ENCODE data around the gene UNC13C.

UNC13C gene

GRCh38 chr15:54585063-54585462 is 606.8 kb downstream of the UNC13C start:
- Histone ChIP-seq H3K27ac (no peak overlapping the region), H3K4me1 (ENCODE audit: low read depth, poor library complexity, severe bottlenecking) (peaks cover 71% of the 10 kb centered on the region), H3K79me2 (ENCODE audit: insufficient read depth, low read depth) (peaks cover 61% of the 10 kb centered on the region; the same call in 1 of the 2 replicates), H3K27me3 (ENCODE audit: insufficient read depth, low read depth) (no peaks in the 10 kb centered on the region), H2AFZ (ENCODE audit: low read depth) (no peak overlapping the region), H3K9ac (no peak overlapping the region; the same call in 1 of the 2 replicates), H3K4me2 (no peak overlapping the region), H3K4me3 (IDR thresholded peaks at IDR 0.05; ENCODE audit: insufficient read depth, low read depth, low read length) (no peak overlapping the region), H4K20me1 (ENCODE audit: insufficient read depth) (no peaks in the 10 kb centered on the region), H3K36me3 (ENCODE audit: insufficient read depth) (peaks cover 6% of the 10 kb centered on the region; the same call in 1 of the 2 replicates)
- TF ChIP-seq CTCF (conservative IDR thresholded peaks at IDR 0.05; ENCODE audit: low read depth, low read length) = no peak

DNA sequence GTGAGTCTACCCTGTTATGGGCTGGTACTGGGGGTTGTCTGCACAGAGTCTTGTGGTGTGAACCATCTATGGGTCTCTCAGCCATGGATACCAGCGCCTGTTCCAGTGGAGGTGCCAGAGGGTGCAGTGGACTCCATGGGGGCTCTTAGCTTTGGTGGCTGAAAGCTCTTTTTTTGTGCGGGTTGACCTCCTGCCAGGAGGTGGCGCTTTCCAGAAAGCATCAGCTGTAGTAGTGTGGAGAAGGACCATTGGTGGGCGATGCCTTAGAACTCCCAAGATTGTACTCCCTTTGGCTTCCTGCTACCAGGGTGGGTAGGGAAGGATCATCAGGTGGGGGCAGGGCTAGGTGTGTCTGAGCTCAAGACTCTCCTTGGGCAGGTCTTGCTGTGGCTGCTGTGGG is 615.9 kb downstream of the UNC13C start:
- Histone ChIP-seq H4K20me1 (ENCODE audit: insufficient read depth) (no peaks in the 10 kb centered on the region), H2AFZ (ENCODE audit: low read depth) (no peak overlapping the region), H3K9ac (no peak overlapping the region), H3K36me3 (ENCODE audit: insufficient read depth) (peaks cover 7% of the 10 kb centered on the region; the same call in 1 of the 2 replicates), H3K4me1 (ENCODE audit: low read depth, poor library complexity, severe bottlenecking) (peaks cover 69% of the 10 kb centered on the region), H3K27ac (no peak overlapping the region), H3K27me3 (ENCODE audit: insufficient read depth, low read depth) (no peaks in the 10 kb centered on the region), H3K4me3 (IDR thresholded peaks at IDR 0.05; ENCODE audit: insufficient read depth, low read depth, low read length) (no peak overlapping the region), H3K4me2 (no peak overlapping the region), H3K79me2 (ENCODE audit: insufficient read depth, low read depth) (peaks cover 100% of the 10 kb centered on the region; the same call in 1 of the 2 replicates)
- TF ChIP-seq CTCF (conservative IDR thresholded peaks at IDR 0.05; ENCODE audit: low read depth, low read length) = no peak

DNA sequence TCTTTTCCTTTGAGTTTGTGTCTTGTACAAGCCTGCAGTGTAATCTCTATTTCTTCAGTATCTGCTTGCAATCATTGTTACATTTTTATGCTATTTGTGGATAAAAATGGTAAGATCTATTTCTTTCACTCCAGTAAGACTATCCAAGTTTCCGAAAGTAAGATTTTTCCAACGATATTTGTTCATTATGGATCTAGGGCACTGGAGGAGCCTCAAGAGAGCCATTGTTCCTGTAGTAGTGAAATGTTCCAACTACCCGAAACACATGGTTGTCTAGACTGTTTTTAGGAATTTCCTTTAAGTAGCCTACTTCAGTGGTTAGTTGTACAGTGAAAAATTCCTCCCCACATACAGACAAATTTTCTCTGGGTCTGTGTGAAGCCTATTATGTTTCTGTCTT is 621.1 kb downstream of the UNC13C start:
- Histone ChIP-seq H3K4me2 (no peak overlapping the region), H3K36me3 (ENCODE audit: insufficient read depth) (peaks cover 10% of the 10 kb centered on the region; the same call in 1 of the 2 replicates), H3K4me1 (ENCODE audit: low read depth, poor library complexity, severe bottlenecking) (peaks cover 59% of the 10 kb centered on the region), H3K79me2 (ENCODE audit: insufficient read depth, low read depth) (peaks cover 100% of the 10 kb centered on the region; the same call in 1 of the 2 replicates), H4K20me1 (ENCODE audit: insufficient read depth) (peaks cover 10% of the 10 kb centered on the region; the same call in 1 of the 2 replicates), H3K27ac (no peak overlapping the region), H2AFZ (ENCODE audit: low read depth) (no peak overlapping the region), H3K27me3 (ENCODE audit: insufficient read depth, low read depth) (no peaks in the 10 kb centered on the region), H3K9ac (no peak overlapping the region), H3K4me3 (IDR thresholded peaks at IDR 0.05; ENCODE audit: insufficient read depth, low read depth, low read length) (no peak overlapping the region)
- no peak for TF ChIP-seq CTCF (conservative IDR thresholded peaks at IDR 0.05; ENCODE audit: low read depth, low read length)

GRCh38 chr15:54605043-54605442 is 626.8 kb downstream of the UNC13C start:
- Histone ChIP-seq H3K4me1 (ENCODE audit: low read depth, poor library complexity, severe bottlenecking) (peaks cover 74% of the 10 kb centered on the region), H3K36me3 (ENCODE audit: insufficient read depth) (peaks cover 10% of the 10 kb centered on the region), H4K20me1 (ENCODE audit: insufficient read depth) (peaks cover 29% of the 10 kb centered on the region; the same call in 1 of the 2 replicates), H3K4me2 (no peak overlapping the region), H3K27me3 (ENCODE audit: insufficient read depth, low read depth) (no peaks in the 10 kb centered on the region), H2AFZ (ENCODE audit: low read depth) (no peak overlapping the region), H3K4me3 (IDR thresholded peaks at IDR 0.05; ENCODE audit: insufficient read depth, low read depth, low read length) (no peak overlapping the region), H3K27ac (no peak overlapping the region), H3K9ac (no peak overlapping the region), H3K79me2 (ENCODE audit: insufficient read depth, low read depth) (peaks cover 100% of the 10 kb centered on the region)
- no peak for TF ChIP-seq CTCF (conservative IDR thresholded peaks at IDR 0.05; ENCODE audit: low read depth, low read length)

All from KMS-11 (cell line).